OCI-LY1 (cell line): ENCODE data around the gene ABLIM2.

ENCODE experiments used
- H2AFZ ChIP-seq: fragments of 200-600 bp; sonication (generic), shearing (Covaris generic); 2 replicates; pipeline ENCODE4 v1.6.0; 2014; ENCODE audit warnings: antibody characterized with exemption, mild to moderate bottlenecking, low read length
- H3F3A ChIP-seq: fragments of 200-600 bp; sonication (generic), shearing (Covaris generic); 2 replicates; pipeline ENCODE4 v1.6.0; 2014; ENCODE audit warnings: mild to moderate bottlenecking, antibody characterized with exemption, low read length, moderate library complexity; ENCODE audit not compliant: insufficient read depth
- H3K27ac ChIP-seq: fragments of 200-600 bp; sonication (generic); 2 replicates; pipeline ENCODE4 v1.5.1; 2014; ENCODE audit warnings: low read length, mixed run types, mild to moderate bottlenecking, low read depth; ENCODE audit not compliant: poor library complexity, severe bottlenecking
- H3K27me3 ChIP-seq: fragments of 200-600 bp; sonication (generic); 2 replicates; pipeline ENCODE4 v1.6.0; 2014; ENCODE audit warnings: antibody characterized with exemption, mild to moderate bottlenecking, low read length, moderate library complexity; ENCODE audit not compliant: insufficient read depth
- H3K36me3 ChIP-seq: fragments of 200-600 bp; sonication (generic); 2 replicates; pipeline ENCODE4 v1.6.1; 2014; ENCODE audit warnings: mild to moderate bottlenecking, antibody characterized with exemption, low read length, moderate library complexity, mixed read lengths; ENCODE audit not compliant: insufficient read depth
- H3K4me1 ChIP-seq: fragments of 200-600 bp; sonication (generic); 2 replicates; pipeline ENCODE4 v1.5.1; 2014; ENCODE audit warnings: mild to moderate bottlenecking, low read length, moderate library complexity; ENCODE audit not compliant: insufficient read depth, severe bottlenecking
- H3K4me2 ChIP-seq: fragments of 200-600 bp; sonication (generic), shearing (Covaris generic); 2 replicates; pipeline ENCODE4 v1.6.1; 2014; ENCODE audit warnings: low read length
- H3K4me3 ChIP-seq: fragments of 200-600 bp; sonication (generic); 2 replicates; pipeline ENCODE4 v1.5.1; 2014; ENCODE audit warnings: low read length, low read depth, mild to moderate bottlenecking, mixed read lengths; ENCODE audit not compliant: poor library complexity, severe bottlenecking
- H3K79me2 ChIP-seq: fragments of 200-600 bp; shearing (Covaris generic); 2 replicates; pipeline ENCODE4 v1.6.1; 2016; ENCODE audit warnings: mixed run types, low read length, mixed read lengths; ENCODE audit not compliant: insufficient read depth
- H3K9ac ChIP-seq: fragments of 200-600 bp; sonication (generic), shearing (Covaris generic); 2 replicates; pipeline ENCODE4 v1.6.1; 2014; ENCODE audit warnings: mild to moderate bottlenecking, low read length, mixed read lengths
- H3K9me2 ChIP-seq: fragments of 200-600 bp; sonication (generic), shearing (Covaris generic); 2 replicates; pipeline ENCODE4 v1.6.1; 2014; ENCODE audit warnings: low read depth, mild to moderate bottlenecking, low read length, mixed read lengths
- H3K9me3 ChIP-seq: fragments of 200-600 bp; shearing (Covaris generic); 2 replicates; pipeline ENCODE4 v1.6.1; 2014; ENCODE audit warnings: low read length, mixed read lengths
- H4K20me1 ChIP-seq: fragments of 200-600 bp; sonication (generic), shearing (Covaris generic); 2 replicates; pipeline ENCODE4 v1.6.0; 2016; ENCODE audit warnings: mild to moderate bottlenecking, low read length; ENCODE audit not compliant: insufficient read depth
- EZH2 ChIP-seq: fragments of 200-600 bp; sonication (generic), shearing (Covaris generic); IDR thresholded peaks from 2 replicates; pipeline ENCODE4 v1.8.0; 2017; ENCODE audit warnings: borderline replicate concordance, mixed run types, mild to moderate bottlenecking, antibody characterized with exemption, low read length, moderate library complexity, mixed read lengths
- TF ChIP-seq, protein P1 (sequence below): fragments of 200-600 bp; sonication (generic), shearing (Covaris generic); IDR thresholded peaks from 2 replicates; pipeline ENCODE4 v1.5.1; 2017; ENCODE audit warnings: mild to moderate bottlenecking, antibody characterized with exemption, low read length, moderate library complexity, mixed read lengths

Gene ABLIM2

DNA sequence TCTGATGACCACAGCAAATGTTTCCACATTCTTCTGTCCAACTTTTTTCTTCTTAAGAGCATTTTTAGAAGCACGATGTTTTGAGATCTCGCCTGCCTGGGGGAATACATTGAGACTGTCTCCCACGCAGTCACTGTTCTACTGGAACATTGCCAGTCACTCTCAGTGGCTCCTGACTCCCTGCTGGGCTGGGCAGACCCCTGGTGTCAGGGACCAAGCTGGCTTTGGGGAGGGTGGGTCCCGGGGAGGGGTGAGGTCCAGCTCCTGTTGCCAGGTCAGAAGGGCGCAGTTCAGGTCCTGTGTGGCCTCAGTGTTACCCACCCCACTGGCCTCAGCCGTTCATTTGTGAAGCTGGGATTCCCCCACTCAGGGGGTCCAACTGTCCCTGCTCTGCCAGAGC, 18.9 kb upstream of the ABLIM2 start:
- H3K36me3 ChIP-seq: no peaks in the 10 kb centered on the region
- H3K9ac ChIP-seq: no peak overlapping the region
- no peaks in the 10 kb centered on the region for H3K4me1 ChIP-seq
- H3K27ac ChIP-seq: no peak overlapping the region
- no peak overlapping the region for H3K4me3 ChIP-seq
- H3K79me2 ChIP-seq: no peaks in the 10 kb centered on the region
- no peak for TF ChIP-seq EZH2
- TF ChIP-seq, protein P1, sequence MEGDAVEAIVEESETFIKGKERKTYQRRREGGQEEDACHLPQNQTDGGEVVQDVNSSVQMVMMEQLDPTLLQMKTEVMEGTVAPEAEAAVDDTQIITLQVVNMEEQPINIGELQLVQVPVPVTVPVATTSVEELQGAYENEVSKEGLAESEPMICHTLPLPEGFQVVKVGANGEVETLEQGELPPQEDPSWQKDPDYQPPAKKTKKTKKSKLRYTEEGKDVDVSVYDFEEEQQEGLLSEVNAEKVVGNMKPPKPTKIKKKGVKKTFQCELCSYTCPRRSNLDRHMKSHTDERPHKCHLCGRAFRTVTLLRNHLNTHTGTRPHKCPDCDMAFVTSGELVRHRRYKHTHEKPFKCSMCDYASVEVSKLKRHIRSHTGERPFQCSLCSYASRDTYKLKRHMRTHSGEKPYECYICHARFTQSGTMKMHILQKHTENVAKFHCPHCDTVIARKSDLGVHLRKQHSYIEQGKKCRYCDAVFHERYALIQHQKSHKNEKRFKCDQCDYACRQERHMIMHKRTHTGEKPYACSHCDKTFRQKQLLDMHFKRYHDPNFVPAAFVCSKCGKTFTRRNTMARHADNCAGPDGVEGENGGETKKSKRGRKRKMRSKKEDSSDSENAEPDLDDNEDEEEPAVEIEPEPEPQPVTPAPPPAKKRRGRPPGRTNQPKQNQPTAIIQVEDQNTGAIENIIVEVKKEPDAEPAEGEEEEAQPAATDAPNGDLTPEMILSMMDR: no peak
- H3K27me3 ChIP-seq: no peaks in the 10 kb centered on the region
- H4K20me1 ChIP-seq: no peaks in the 10 kb centered on the region
- H3K9me3 ChIP-seq: no peaks in the 10 kb centered on the region
- no peaks in the 10 kb centered on the region for H3K9me2 ChIP-seq
- no peaks in the 10 kb centered on the region for H3F3A ChIP-seq
- H3K4me2 ChIP-seq: no peak overlapping the region
- H2AFZ ChIP-seq: no peak overlapping the region

DNA sequence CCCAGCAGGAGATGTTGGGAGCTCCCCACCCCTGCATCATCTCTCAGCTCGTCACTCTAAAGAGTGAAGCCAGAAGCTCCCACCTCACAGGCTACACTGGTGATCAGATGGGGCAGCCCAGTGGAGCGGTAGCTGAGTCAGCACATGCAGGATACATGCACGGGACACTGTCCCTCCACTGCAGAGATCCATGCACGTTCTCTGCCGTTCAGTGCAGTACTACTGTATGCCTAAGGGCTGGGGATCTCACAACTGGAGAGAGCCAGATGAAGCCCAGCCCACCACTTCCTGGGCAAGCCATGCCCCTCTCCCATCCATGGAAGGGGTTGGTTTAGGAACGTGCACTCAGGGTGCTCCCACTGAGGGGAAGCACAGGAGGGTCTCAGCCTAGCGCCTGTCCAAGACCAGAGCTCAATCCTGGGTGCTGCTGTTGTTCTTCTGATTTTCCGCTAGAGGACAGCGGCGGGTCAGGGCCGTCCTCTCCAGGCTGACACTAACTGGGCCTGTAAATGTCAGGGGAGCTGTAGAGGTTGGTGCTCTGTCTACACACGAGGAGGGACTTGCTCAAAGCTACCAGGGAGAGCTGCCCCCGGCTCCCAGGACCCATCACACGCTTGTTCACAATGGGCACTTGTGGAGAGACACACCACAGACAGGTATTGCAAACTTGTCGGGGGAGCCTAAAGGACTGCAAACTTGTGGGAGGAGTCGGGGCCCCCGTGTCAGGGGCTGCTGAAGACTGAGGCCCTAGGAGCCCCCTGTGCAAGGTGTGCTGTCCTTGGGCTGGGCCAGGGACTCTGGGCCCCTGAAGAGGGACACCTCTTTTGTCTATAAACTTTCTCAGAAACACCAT, 18.2 kb upstream of the ABLIM2 start:
- Histone ChIP-seq H3K79me2 (no peaks in the 10 kb centered on the region), H3K9me2 (no peaks in the 10 kb centered on the region), H4K20me1 (no peaks in the 10 kb centered on the region), H3K9me3 (no peaks in the 10 kb centered on the region), H3K27me3 (no peaks in the 10 kb centered on the region), H3F3A (no peaks in the 10 kb centered on the region), H3K27ac (no peak overlapping the region), H3K4me1 (peaks cover 6% of the 10 kb centered on the region), H3K4me3 (no peak overlapping the region), H3K4me2 (no peak overlapping the region), H3K9ac (no peak overlapping the region), H3K36me3 (no peaks in the 10 kb centered on the region), H2AFZ (no peak overlapping the region)
- no peak for TF ChIP-seq EZH2
- TF ChIP-seq, protein P1: peak; percentile 63

DNA sequence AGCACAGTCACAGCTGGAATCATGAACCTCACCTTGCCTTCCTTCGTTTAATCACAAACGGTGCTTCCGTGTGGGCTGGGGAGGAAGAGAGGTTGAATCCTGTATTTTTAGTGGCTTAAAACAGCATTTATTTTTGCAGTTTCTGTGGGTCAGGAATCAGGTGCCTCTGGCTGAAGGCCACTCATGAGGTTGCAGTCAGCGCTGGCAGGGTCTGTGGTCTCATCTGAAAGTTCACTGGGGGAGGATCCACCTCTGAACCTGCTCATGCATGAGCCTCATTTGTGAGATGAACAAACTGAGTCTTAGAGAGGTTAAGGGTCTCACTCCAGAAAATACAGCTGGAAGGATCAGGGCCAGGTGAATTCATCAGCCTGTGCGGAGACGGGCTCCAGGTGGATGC, 17.1 kb upstream of the ABLIM2 start:
- Histone ChIP-seq H3K9me2 (no peaks in the 10 kb centered on the region), H3F3A (no peaks in the 10 kb centered on the region), H3K79me2 (no peaks in the 10 kb centered on the region), H3K27me3 (no peaks in the 10 kb centered on the region), H3K9me3 (no peaks in the 10 kb centered on the region), H3K4me2 (no peak overlapping the region), H3K4me3 (no peak overlapping the region), H3K27ac (no peak overlapping the region), H3K36me3 (no peaks in the 10 kb centered on the region), H3K4me1 (peaks cover 6% of the 10 kb centered on the region), H4K20me1 (no peaks in the 10 kb centered on the region), H2AFZ (no peak overlapping the region), H3K9ac (no peak overlapping the region)
- TF ChIP-seq, protein P1: no peak
- no peak for TF ChIP-seq EZH2
